HG03432 (cell line): ENCODE results near the gene LCK.
"Not testable (repeated sequence)": the region's sequence is repeated elsewhere in the genome, so short reads cannot be mapped to it uniquely, and the experiment has no call there.

ENCODE experiments used
- ATAC-seq: cut with Tn5 transposase; IDR thresholded peaks from one replicate; pipeline ENCODE4 v1.9.1; 2021; ENCODE audit warnings: mild to moderate bottlenecking, moderate library complexity; ENCODE audit not compliant: unreplicated experiment

The LCK gene

GRCh38 chr1:32272557-32273390 is 21.7 kb downstream of the LCK start:
- no peak for ATAC-seq

- ATAC-seq, result no peak
Observed at GRCh38 chr1:32273391-32274208, 22.5 kb downstream of the LCK start.

GRCh38 chr1:32274646-32275340 is 23.7 kb downstream of the LCK start:
- no peak for ATAC-seq

- ATAC-seq, result no peak
Observed at GRCh38 chr1:32275424-32275823, 24.4 kb downstream of the LCK start.

GRCh38 chr1:32276032-32276782 is 25.1 kb downstream of the LCK start:
- ATAC-seq, result no peak

- ATAC-seq, result not testable (repeated sequence)
Observed at GRCh38 chr1:32284777-32285176, 33.7 kb downstream of the LCK start.

- ATAC-seq, result no peak
Observed at GRCh38 chr1:32285658-32286057, 34.6 kb downstream of the LCK start.

- ATAC-seq, result no peak
Observed at GRCh38 chr1:32286763-32287162, 35.7 kb downstream of the LCK start.

- ATAC-seq, result no peak
Observed at GRCh38 chr1:32289256-32289655, 38.2 kb downstream of the LCK start.

GRCh38 chr1:32291145-32291707 is 40.2 kb downstream of the LCK start:
- no peak for ATAC-seq

- ATAC-seq, result peak; percentile 98
Observed at GRCh38 chr1:32291708-32292538, 40.9 kb downstream of the LCK start, which contains the start of gene HDAC1. Gene HDAC1, plus strand, starts transcription at chr1:32292083. Its CDS starts 87 bp downstream, at chr1:32292170.

GRCh38 chr1:32298211-32298610 is 47.1 kb downstream of the LCK start:
- ATAC-seq, result not testable (repeated sequence)

GRCh38 chr1:32299327-32299726 is 48.3 kb downstream of the LCK start:
- no peak for ATAC-seq

GRCh38 chr1:32303358-32303757 is 52.3 kb downstream of the LCK start:
- ATAC-seq, result no peak

GRCh38 chr1:32303997-32304622 is 53.0 kb downstream of the LCK start:
- no peak for ATAC-seq

GRCh38 chr1:32305310-32305709 is 54.2 kb downstream of the LCK start:
- no peak for ATAC-seq

GRCh38 chr1:32307324-32307723 is 56.3 kb downstream of the LCK start:
- ATAC-seq, result no peak

- no peak for ATAC-seq
Observed at GRCh38 chr1:32309960-32310359, 58.9 kb downstream of the LCK start.
